Keratinocyte (primary cell): ENCODE results near the gene HTRA3.

Source experiments
- EZH2 ChIP-seq: IDR thresholded peaks from one replicate; pipeline ENCODE4 v1.6.1; 2012; ENCODE audit warnings: inconsistent platforms, mild to moderate bottlenecking, low read length, moderate library complexity
- TF ChIP-seq, protein P1 (sequence below), 3 experiments: IDR thresholded peaks in 1 of 3; conservative IDR thresholded peaks in 1 of 3; optimal IDR thresholded peaks in 1 of 3; 2 replicates in 2 of 3; 3 replicates in 1 of 3; pipeline versions ENCODE3 to v1.5.1; 2011; ENCODE audit warnings: low read length in 3 of 3, mild to moderate bottlenecking in 3 of 3, moderate library complexity in 2 of 3, control low read depth in 1 of 3, inconsistent platforms in 1 of 3; ENCODE audit not compliant: insufficient read depth in 2 of 3; ENCODE audit errors: extremely low read depth in 1 of 3

DNA sequence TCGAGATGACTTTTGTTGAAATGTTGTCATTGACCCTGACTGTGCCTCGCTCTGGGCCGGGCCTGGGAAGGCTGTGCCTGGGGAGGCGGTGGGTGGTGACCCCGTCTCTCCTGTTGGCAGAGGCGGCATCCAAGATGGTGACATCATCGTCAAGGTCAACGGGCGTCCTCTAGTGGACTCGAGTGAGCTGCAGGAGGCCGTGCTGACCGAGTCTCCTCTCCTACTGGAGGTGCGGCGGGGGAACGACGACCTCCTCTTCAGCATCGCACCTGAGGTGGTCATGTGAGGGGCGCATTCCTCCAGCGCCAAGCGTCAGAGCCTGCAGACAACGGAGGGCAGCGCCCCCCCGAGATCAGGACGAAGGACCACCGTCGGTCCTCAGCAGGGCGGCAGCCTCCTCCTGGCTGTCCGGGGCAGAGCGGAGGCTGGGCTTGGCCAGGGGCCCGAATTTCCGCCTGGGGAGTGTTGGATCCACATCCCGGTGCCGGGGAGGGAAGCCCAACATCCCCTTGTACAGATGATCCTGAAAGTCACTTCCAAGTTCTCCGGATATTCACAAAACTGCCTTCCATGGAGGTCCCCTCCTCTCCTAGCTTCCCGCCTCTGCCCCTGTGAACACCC, 36.4 kb downstream of the HTRA3 start:
- TF ChIP-seq, protein P1, sequence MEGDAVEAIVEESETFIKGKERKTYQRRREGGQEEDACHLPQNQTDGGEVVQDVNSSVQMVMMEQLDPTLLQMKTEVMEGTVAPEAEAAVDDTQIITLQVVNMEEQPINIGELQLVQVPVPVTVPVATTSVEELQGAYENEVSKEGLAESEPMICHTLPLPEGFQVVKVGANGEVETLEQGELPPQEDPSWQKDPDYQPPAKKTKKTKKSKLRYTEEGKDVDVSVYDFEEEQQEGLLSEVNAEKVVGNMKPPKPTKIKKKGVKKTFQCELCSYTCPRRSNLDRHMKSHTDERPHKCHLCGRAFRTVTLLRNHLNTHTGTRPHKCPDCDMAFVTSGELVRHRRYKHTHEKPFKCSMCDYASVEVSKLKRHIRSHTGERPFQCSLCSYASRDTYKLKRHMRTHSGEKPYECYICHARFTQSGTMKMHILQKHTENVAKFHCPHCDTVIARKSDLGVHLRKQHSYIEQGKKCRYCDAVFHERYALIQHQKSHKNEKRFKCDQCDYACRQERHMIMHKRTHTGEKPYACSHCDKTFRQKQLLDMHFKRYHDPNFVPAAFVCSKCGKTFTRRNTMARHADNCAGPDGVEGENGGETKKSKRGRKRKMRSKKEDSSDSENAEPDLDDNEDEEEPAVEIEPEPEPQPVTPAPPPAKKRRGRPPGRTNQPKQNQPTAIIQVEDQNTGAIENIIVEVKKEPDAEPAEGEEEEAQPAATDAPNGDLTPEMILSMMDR (optimal IDR thresholded peaks at IDR 0.05 in 1 of 3, IDR thresholded peaks at IDR 0.05 in 1 of 3, conservative IDR thresholded peaks at IDR 0.05 in 1 of 3; ENCODE audit: extremely low read depth in 1 of 3, insufficient read depth in 2 of 3, low read length in 3 of 3) = no peak
- TF ChIP-seq EZH2 = no peak
